Activated naive CD8-positive, alpha-beta T cell treated with anti-CD3 and anti-CD28 coated beads, Interleukin-2, amount 50 U/mL, for 16 hours (primary cell): ENCODE measurements around the gene PLK5.
A peak's percentile ranks its signal among the peaks of the same experiment; 100 is the strongest.
"Not testable (repeated sequence)": the region's sequence is repeated elsewhere in the genome, so short reads cannot be mapped to it uniquely, and the experiment has no call there.

Experiments
- DNase-seq: peaks from one replicate; pipeline ENCODE4 v3.0.0-alpha.2; 2020; ENCODE audit warnings: low read depth, low spot score

PLK5 gene

GRCh38 chr19:1523412-1524286 is at the start of gene PLK5:
Gene PLK5 (plus strand): TSS chr19:1524077. CDS start chr19:1526997, 2,920 bp downstream.
- DNase-seq, result no peak

GRCh38 chr19:1474765-1475351 is 49.0 kb upstream of the PLK5 start:
- DNase-seq, result no peak

- no peak for DNase-seq
Measured at GRCh38 chr19:1475751-1476437, 48.0 kb upstream of the PLK5 start.

GRCh38 chr19:1477056-1477455 is 46.8 kb upstream of the PLK5 start:
- not testable (repeated sequence) for DNase-seq

GRCh38 chr19:1478934-1479707 is 44.8 kb upstream of the PLK5 start, which contains the start of gene C19orf25:
Gene C19orf25 (minus strand): TSS chr19:1479215. CDS start chr19:1478903, 312 bp downstream.
- DNase-seq, result peak; percentile 87

GRCh38 chr19:1481224-1481892 is 42.5 kb upstream of the PLK5 start:
- no peak for DNase-seq

GRCh38 chr19:1481893-1482360 is 42.0 kb upstream of the PLK5 start:
- no peak for DNase-seq

- DNase-seq, result no peak
Measured at GRCh38 chr19:1482361-1483130, 41.3 kb upstream of the PLK5 start.

GRCh38 chr19:1483131-1483978 is 40.5 kb upstream of the PLK5 start:
- DNase-seq, result no peak

GRCh38 chr19:1483979-1484428 is 39.9 kb upstream of the PLK5 start:
- no peak for DNase-seq

GRCh38 chr19:1486720-1487575 is 36.9 kb upstream of the PLK5 start:
- no peak for DNase-seq

- DNase-seq, result no peak
Measured at GRCh38 chr19:1487576-1488281, 36.1 kb upstream of the PLK5 start.

GRCh38 chr19:1488282-1488601 is 35.6 kb upstream of the PLK5 start:
- no peak for DNase-seq

- DNase-seq, result no peak
Measured at GRCh38 chr19:1489463-1490310, 34.2 kb upstream of the PLK5 start.

GRCh38 chr19:1490311-1491113 is 33.4 kb upstream of the PLK5 start, which contains the start of gene PCSK4:
Gene PCSK4 (minus strand): TSS chr19:1490350. CDS start chr19:1490346, 4 bp downstream.
- peak; percentile 96 for DNase-seq
